GM10847 (cell line): ENCODE measurements around the gene CBLC.

ENCODE experiments used
- POLR2A ChIP-seq: IDR thresholded peaks from 2 replicates; pipeline ENCODE4 v1.6.1; 2011; ENCODE audit not compliant: insufficient read length; ENCODE audit errors: extremely low read depth

Gene CBLC

GRCh38 chr19:44775676-44776240, 1.9 kb upstream of the CBLC start:
- no peak for TF ChIP-seq POLR2A

GRCh38 chr19:44776402-44777096, 1.1 kb upstream of the CBLC start:
- no peak for TF ChIP-seq POLR2A

GRCh38 chr19:44779150-44779549, 1.5 kb downstream of the CBLC start:
- no peak for TF ChIP-seq POLR2A

- TF ChIP-seq POLR2A: no peak
Observed at GRCh38 chr19:44782729-44783128, 5.0 kb downstream of the CBLC start.

- no peak for TF ChIP-seq POLR2A
Observed at GRCh38 chr19:44783545-44783944, 5.9 kb downstream of the CBLC start.

- no peak for TF ChIP-seq POLR2A
Observed at GRCh38 chr19:44785271-44785670, 7.6 kb downstream of the CBLC start.

- TF ChIP-seq POLR2A: no peak
Observed at GRCh38 chr19:44785993-44786392, 8.3 kb downstream of the CBLC start.

GRCh38 chr19:44788971-44789370, 11.3 kb downstream of the CBLC start:
- no peak for TF ChIP-seq POLR2A

- no peak for TF ChIP-seq POLR2A
Observed at GRCh38 chr19:44789943-44790483, 12.3 kb downstream of the CBLC start.

GRCh38 chr19:44792281-44792680, 14.6 kb downstream of the CBLC start:
- TF ChIP-seq POLR2A: no peak

- TF ChIP-seq POLR2A: no peak
Observed at GRCh38 chr19:44794610-44795009, 16.9 kb downstream of the CBLC start.

- TF ChIP-seq POLR2A: no peak
Observed at GRCh38 chr19:44795398-44795987, 17.8 kb downstream of the CBLC start.

GRCh38 chr19:44796701-44797115, 19.0 kb downstream of the CBLC start:
- TF ChIP-seq POLR2A: no peak

- no peak for TF ChIP-seq POLR2A
Observed at GRCh38 chr19:44799627-44800346, 22.1 kb downstream of the CBLC start.

GRCh38 chr19:44800461-44800860, 22.8 kb downstream of the CBLC start:
- TF ChIP-seq POLR2A: no peak
